Adrenal gland (tissue), 5 donors: Measurements from ENCODE around the gene ANXA6.

ENCODE experiments used
- POLR2A ChIP-seq, 2 donors: fragments of 450-650 bp; IDR thresholded peaks; one replicate each; pipeline ENCODE4 v1.6.1; 2017; ENCODE audit warnings: antibody characterized with exemption in 2 of 2, mild to moderate bottlenecking in 2 of 2, moderate library complexity in 1 of 2
- TF ChIP-seq, protein P1 (sequence below), 6 experiments: fragments of 450-650 bp in 4 of 6; fragments of 200-600 bp in 2 of 6; sonication (generic) in 1 of 6; IDR thresholded peaks; 1 replicate in 5 of 6; 2 replicates in 1 of 6; pipeline versions ENCODE4 v1.5.1 to v1.8.0; 2016 to 2021; ENCODE audit warnings: antibody characterized with exemption in 6 of 6, mild to moderate bottlenecking in 2 of 6, moderate library complexity in 1 of 6
- donor health status: DM: no; HTN: no; CAD: no.

DNA sequence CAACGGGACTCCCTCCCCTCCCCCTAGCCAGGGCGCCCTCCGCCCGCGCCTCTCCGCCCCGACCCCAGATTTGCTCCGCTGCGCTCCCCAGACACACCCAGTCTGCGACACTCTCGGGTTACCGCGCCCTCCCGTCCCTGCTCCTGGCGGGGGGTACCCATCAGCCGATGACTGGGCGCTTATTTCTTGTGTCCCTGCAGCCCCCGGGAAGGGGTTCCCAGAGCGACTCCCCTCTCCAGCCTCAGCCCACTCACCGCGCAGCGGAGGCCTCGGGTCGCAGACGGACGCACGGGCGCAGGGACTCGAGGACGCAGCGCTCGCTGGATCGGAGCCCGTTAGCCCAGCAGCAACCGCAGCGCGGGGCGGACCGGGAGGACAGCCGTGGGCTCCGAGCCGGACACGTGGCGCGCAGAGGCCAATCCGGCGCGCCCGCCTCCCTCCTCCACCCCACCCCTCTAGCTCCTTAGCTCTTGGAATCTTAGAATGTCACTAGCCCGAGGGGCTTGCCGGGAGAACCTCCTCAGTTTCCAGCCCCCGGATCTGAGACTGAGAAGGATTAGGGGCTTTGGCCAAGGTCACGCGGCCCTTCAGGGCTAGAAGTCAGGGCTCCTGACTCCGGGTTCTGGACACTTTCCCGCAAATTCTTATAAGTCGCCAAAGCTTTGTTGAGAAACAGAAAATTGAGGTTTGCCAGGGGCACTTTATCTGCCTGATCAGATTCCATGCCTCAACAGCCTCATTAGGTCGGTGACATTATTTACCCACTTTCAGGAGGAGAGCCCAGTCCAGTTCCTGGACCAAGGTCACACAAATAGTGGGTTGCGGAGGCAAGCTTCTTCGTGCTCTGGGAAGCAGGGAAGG is at the start of gene ANXA6:
- TF ChIP-seq, protein P1, sequence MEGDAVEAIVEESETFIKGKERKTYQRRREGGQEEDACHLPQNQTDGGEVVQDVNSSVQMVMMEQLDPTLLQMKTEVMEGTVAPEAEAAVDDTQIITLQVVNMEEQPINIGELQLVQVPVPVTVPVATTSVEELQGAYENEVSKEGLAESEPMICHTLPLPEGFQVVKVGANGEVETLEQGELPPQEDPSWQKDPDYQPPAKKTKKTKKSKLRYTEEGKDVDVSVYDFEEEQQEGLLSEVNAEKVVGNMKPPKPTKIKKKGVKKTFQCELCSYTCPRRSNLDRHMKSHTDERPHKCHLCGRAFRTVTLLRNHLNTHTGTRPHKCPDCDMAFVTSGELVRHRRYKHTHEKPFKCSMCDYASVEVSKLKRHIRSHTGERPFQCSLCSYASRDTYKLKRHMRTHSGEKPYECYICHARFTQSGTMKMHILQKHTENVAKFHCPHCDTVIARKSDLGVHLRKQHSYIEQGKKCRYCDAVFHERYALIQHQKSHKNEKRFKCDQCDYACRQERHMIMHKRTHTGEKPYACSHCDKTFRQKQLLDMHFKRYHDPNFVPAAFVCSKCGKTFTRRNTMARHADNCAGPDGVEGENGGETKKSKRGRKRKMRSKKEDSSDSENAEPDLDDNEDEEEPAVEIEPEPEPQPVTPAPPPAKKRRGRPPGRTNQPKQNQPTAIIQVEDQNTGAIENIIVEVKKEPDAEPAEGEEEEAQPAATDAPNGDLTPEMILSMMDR (IDR thresholded peaks at IDR 0.05): no peak
- peak; percentile 50 to 65 for TF ChIP-seq POLR2A (IDR thresholded peaks at IDR 0.05)
